HepG2 (cell line): ENCODE measurements around the gene KANSL1L. TPM values are rescaled to one million over a fixed set of nuclear protein-coding genes. Genes with fewer than 3 reads are reported as not detected.

Experiments
- ATAC-seq: fragments of 200-7000 bp; cut with Tn5 transposase; 3 replicates; pipeline ENCODE4 v1.9.1; 2020; ENCODE audit warnings: mild to moderate bottlenecking, moderate library complexity
- BruUV-seq: library from RNA; stranded (reverse); fragments of 400-500 nt; replicated peaks from 2 replicates; lab custom pipeline; 2021; lab: Mats Ljungman, UMichigan
- CTCF ChIA-PET: fragments of 300-600 bp; formaldehyde crosslinking; extraction: SDS; loops from one replicate; lab custom pipeline; 2021; ENCODE audit warnings: low total read pairs, inconsistent platforms, low intra/inter-chr PET ratio; lab: Yijun Ruan, JAX
- POLR2A ChIA-PET: fragments of 350-600 bp; sonication (Branson Sonifier 250); formaldehyde crosslinking; loops from one replicate; lab custom pipeline; 2020; ENCODE audit warnings: antibody characterized with exemption, inconsistent platforms; lab: Yijun Ruan, JAX
- DNase-seq: peaks from one replicate; pipeline ENCODE4 v3.0.0-alpha.2; 2015; ENCODE audit warnings: low spot score
- FAIRE-seq: peaks from 3 replicates; lab custom pipeline; 2011; peaks lifted over from hg19 to GRCh38; lab: Jason Lieb, UNC
- H2AFZ ChIP-seq: one replicate; pipeline ENCODE4 v1.6.1; 2011; ENCODE audit warnings: low read length, inconsistent platforms
- H3K27ac ChIP-seq: fragments of 300-600 bp; 3 replicates; pipeline ENCODE4 v1.8.0; 2011; ENCODE audit warnings: mixed run types, mild to moderate bottlenecking, mixed read lengths, low read length, inconsistent platforms; ENCODE audit not compliant: insufficient read depth; ENCODE audit errors: extremely low read length
- H3K27me3 ChIP-seq, 2 experiments: fragments of 200-600 bp in 1 of 2; 2 replicates in 1 of 2; 3 replicates in 1 of 2; pipeline versions ENCODE4 v1.6.0 to v1.8.0; 2011; ENCODE audit warnings: low read length in 2 of 2, mild to moderate bottlenecking in 2 of 2, moderate library complexity in 2 of 2, inconsistent platforms in 1 of 2; ENCODE audit not compliant: insufficient read depth in 2 of 2, control insufficient read depth in 1 of 2
- H3K36me3 ChIP-seq, 2 experiments: fragments of 200-600 bp in 1 of 2; replicated peaks in 1 of 2; 2 replicates in 1 of 2; 3 replicates in 1 of 2; pipeline versions ENCODE4 v1.5.1 to v1.8.0; 2011; ENCODE audit warnings: low read length in 2 of 2, inconsistent platforms in 1 of 2; ENCODE audit not compliant: insufficient read depth in 2 of 2, control insufficient read depth in 1 of 2
- H3K4me1 ChIP-seq: 2 replicates; pipeline ENCODE4 v1.5.1; 2012; ENCODE audit warnings: low read length, inconsistent platforms; ENCODE audit not compliant: insufficient read depth
- H3K4me2 ChIP-seq: 2 replicates; pipeline ENCODE4 v1.6.0; 2011; ENCODE audit warnings: low read depth, low read length, inconsistent platforms
- H3K4me3 ChIP-seq, 3 experiments: fragments of 200-600 bp in 1 of 3; sonication (generic), shearing (Covaris generic) in 1 of 3; replicated peaks in 1 of 3; 2 replicates each; pipeline ENCODE4 v1.5.1; 2011 to 2016; ENCODE audit warnings: low read length in 3 of 3, inconsistent platforms in 2 of 3, low read depth in 2 of 3, mild to moderate bottlenecking in 2 of 3, control low read depth in 1 of 3, mixed read lengths in 1 of 3; ENCODE audit not compliant: insufficient read depth in 1 of 3
- H3K79me2 ChIP-seq: one replicate; pipeline ENCODE4 v1.6.1; 2011; ENCODE audit warnings: low read length, inconsistent platforms; ENCODE audit not compliant: insufficient read depth
- H3K9ac ChIP-seq: 2 replicates; pipeline ENCODE4 v1.6.0; 2011; ENCODE audit warnings: mild to moderate bottlenecking, low read depth, low read length, inconsistent platforms; ENCODE audit not compliant: insufficient read depth
- H3K9me3 ChIP-seq: 2 replicates; pipeline ENCODE4 v1.5.1; 2012; ENCODE audit warnings: mild to moderate bottlenecking, low read length
- H4K20me1 ChIP-seq: 2 replicates; pipeline ENCODE4 v1.6.0; 2011; ENCODE audit warnings: inconsistent platforms, mild to moderate bottlenecking, low read length, moderate library complexity; ENCODE audit not compliant: insufficient read depth
- AHDC1 ChIP-seq: sonication (generic); formaldehyde crosslinking; IDR thresholded peaks from 2 replicates; pipeline ENCODE4 v1.5.1; 2020; ENCODE audit warnings: mild to moderate bottlenecking, missing genetic modification reagents, borderline replicate concordance
- ARNTL ChIP-seq: sonication (generic); formaldehyde crosslinking; IDR thresholded peaks from 2 replicates; pipeline ENCODE4 v1.4.0; 2020; ENCODE audit warnings: mild to moderate bottlenecking, missing genetic modification reagents
- BRD4 ChIP-seq: sonication (generic); formaldehyde crosslinking; IDR thresholded peaks from 2 replicates; pipeline ENCODE4 v1.4.0; 2020; ENCODE audit warnings: missing genetic modification reagents
- CC2D1A ChIP-seq: sonication (generic); formaldehyde crosslinking; IDR thresholded peaks from 2 replicates; pipeline ENCODE4 v1.8.1; 2023; ENCODE audit warnings: mild to moderate bottlenecking, missing genetic modification reagents
- HDAC2 ChIP-seq: sonication (generic); formaldehyde crosslinking; IDR thresholded peaks from 2 replicates; pipeline ENCODE4 v1.4.0; 2020; ENCODE audit warnings: missing genetic modification reagents
- KLF15 ChIP-seq: sonication (generic); formaldehyde crosslinking; IDR thresholded peaks from 2 replicates; pipeline ENCODE4 v1.8.1; 2023; ENCODE audit warnings: borderline replicate concordance, mild to moderate bottlenecking, inconsistent platforms, missing genetic modification reagents, mixed read lengths
- MLX ChIP-seq: IDR thresholded peaks from 2 replicates; pipeline ENCODE4 v1.6.1; 2016
- NFAT5 ChIP-seq: sonication (generic); formaldehyde crosslinking; IDR thresholded peaks from 2 replicates; pipeline ENCODE4 v1.4.0; 2020; ENCODE audit warnings: missing genetic modification reagents
- RFX5 ChIP-seq: IDR thresholded peaks from 2 replicates; pipeline ENCODE4 v1.6.1; 2011; ENCODE audit warnings: low read depth, low read length, improper control_type of control experiment
- RNF2 ChIP-seq: fragments of 450-650 bp; conservative IDR thresholded peaks from 2 replicates; pipeline ENCODE4 v1.6.1; 2016; ENCODE audit warnings: low read depth
- TEAD2 ChIP-seq: sonication (generic); formaldehyde crosslinking; IDR thresholded peaks from 2 replicates; pipeline ENCODE4 v1.9.0; 2021; ENCODE audit warnings: missing genetic modification reagents
- YY1 ChIP-seq: IDR thresholded peaks from 2 replicates; pipeline ENCODE4 v1.6.1; 2011; ENCODE audit warnings: low read length, low read depth, moderate library complexity, mild to moderate bottlenecking; ENCODE audit not compliant: insufficient read depth, insufficient replicate concordance
- ZNF598 ChIP-seq: sonication (generic); formaldehyde crosslinking; IDR thresholded peaks from 2 replicates; pipeline ENCODE4 v1.5.1; 2020; ENCODE audit warnings: mild to moderate bottlenecking, missing genetic modification reagents, borderline replicate concordance
- ZNF883 ChIP-seq: sonication (generic); formaldehyde crosslinking; IDR thresholded peaks from 2 replicates; pipeline ENCODE4 v1.5.1; 2020; ENCODE audit warnings: mild to moderate bottlenecking, missing genetic modification reagents; ENCODE audit errors: not compliant biosample characterization
- ZZZ3 ChIP-seq: sonication (generic); formaldehyde crosslinking; IDR thresholded peaks from 2 replicates; pipeline ENCODE4 v1.4.0; 2020; ENCODE audit warnings: missing genetic modification reagents, mild to moderate bottlenecking, borderline replicate concordance
- WGBS: methylation state at CpG from one replicate; pipeline ENCODE4 v1.1.6; 2017; ENCODE audit warnings: low lambda C conversion rate; 5-methylcytosine and 5-hydroxymethylcytosine counted together
- in situ Hi-C: cut with HindIII; loops from 2 replicates; pipeline ENCODE4 v1.10.0; 2017; ENCODE audit warnings: low pct_unique_long_range_greater_than_20kb; ENCODE audit not compliant: extremely low pct_ligation_motif_present
- intact Hi-C: fragments of 100-400 bp; cut with micrococcal nuclease; formaldehyde crosslinking; loops from one replicate; pipeline ENCODE4 v1.10.0; 2022; ENCODE audit not compliant: unreplicated experiment
- polyA plus RNA-seq, 8 experiments: library from polyadenylated mRNA; depleted of rRNA in 3 of 8; stranded (reverse) in 7 of 8; unstranded in 1 of 8; fragments of >200 nt; fragmentation: Illumina TruSeq in 4 of 8; extraction: Trizol in 4 of 8; gene quantifications; 2 replicates each; pipeline versions ENCODE4 v1.2.1 to v1.2.3, GENCODE V29; 2011 to 2016; ENCODE audit warnings: low read depth in 4 of 8, missing spikeins in 1 of 8, mixed read lengths in 1 of 8; ENCODE audit not compliant: insufficient read depth in 1 of 8
- total RNA-seq, 5 experiments: library from RNA; depleted of rRNA; stranded (reverse); fragments of >200 nt; fragmentation: Illumina TruSeq; extraction: Trizol; gene quantifications; 2 replicates each; pipeline ENCODE4 v1.2.3, GENCODE V29; 2016; ENCODE audit warnings: low read depth in 1 of 5

KANSL1L gene
- total and polyA plus RNA-seq, 2 of the 13 experiments (the other 11 are each of a cell fraction or from before 2014, with no cell fraction given), result 5.4 to 10.3 TPM

GRCh38 chr2:209973328-209973727 is 197.9 kb downstream of the KANSL1L start:
- no peak overlapping the region for H2AFZ ChIP-seq
- H4K20me1 ChIP-seq, result no peaks in the 10 kb centered on the region
- 0% methylated on average over 1 of the region's 1 CpG for whole genome bisulfite sequencing
- no peak overlapping the region for H3K4me2 ChIP-seq
- no peaks in the 10 kb centered on the region for H3K79me2 ChIP-seq
- no peak overlapping the region for H3K4me3 ChIP-seq
- H3K27ac ChIP-seq, result no peak overlapping the region
- no peak for DNase-seq
- ATAC-seq, result no peak
- no peaks in the 10 kb centered on the region for H3K4me1 ChIP-seq
- TF ChIP-seq KLF15, result no peak
- no peak for TF ChIP-seq BRD4 (CRISPR knock-in tag)
- no peak for TF ChIP-seq AHDC1 (CRISPR knock-in tag)
- no peak for TF ChIP-seq RNF2
- TF ChIP-seq NFAT5 (CRISPR knock-in tag), result no peak
- no peak for TF ChIP-seq ZNF598
- no peak for TF ChIP-seq ZZZ3
- no peak for TF ChIP-seq ARNTL (CRISPR knock-in tag)
- TF ChIP-seq TEAD2 (CRISPR knock-in tag), result no peak
- no peak for TF ChIP-seq CC2D1A
- TF ChIP-seq ZNF883 (CRISPR knock-in tag), result no peak
- no peak for TF ChIP-seq MLX (CRISPR knock-in tag)
- no peak for TF ChIP-seq RFX5
- TF ChIP-seq HDAC2, result no peak
- TF ChIP-seq YY1, result no peak
- TF ChIP-seq, all 625 proteins: peak for 0
- BruUV-seq, result no TSS peak
- H3K9me3 ChIP-seq, result no peaks in the 10 kb centered on the region
- intact Hi-C loops (no loop called here), in situ Hi-C loops (loop anchor here (10.0 to 25.0 kb wide), 3 partner anchors 421 to 1561 kb away; partner anchors contain the start of gene PTH2R)
- POLR2A ChIA-PET, result no interaction called here
- H3K9ac ChIP-seq, result no peak overlapping the region
- H3K36me3 ChIP-seq, result no peaks in the 10 kb centered on the region
- CTCF ChIA-PET, result no interaction called here
- H3K27me3 ChIP-seq, result peaks cover 0 to 5% of the 10 kb centered on the region in 2 experiments; a peak in 1 of 5 replicates
- FAIRE-seq, result no peak
